ENCODE measurements around the gene RNASEH2A.
A peak's percentile ranks its signal among the peaks of the same experiment; 100 is the strongest.
"Not testable (repeated sequence)": the region's sequence is repeated elsewhere in the genome, so short reads cannot be mapped to it uniquely, and the experiment has no call there.

RNASEH2A gene

GRCh38 chr19:12792853-12793289, 13.5 kb upstream of the RNASEH2A start:
- peak in 6 of 58 donors; percentile 23 to 61 (median 46) for DNase-seq

- peak; percentile 39 to 96 (median 88) for DNase-seq
Observed at GRCh38 chr19:12793290-12794195, 12.8 kb upstream of the RNASEH2A start.

- no peak for DNase-seq
Observed at GRCh38 chr19:12794196-12794941, 12.0 kb upstream of the RNASEH2A start.

- no peak for DNase-seq
Observed at GRCh38 chr19:12794971-12795381, 11.4 kb upstream of the RNASEH2A start.

- DNase-seq, result peak in 55 of 58 donors; percentile 13 to 79 (median 56)
Observed at GRCh38 chr19:12796146-12797071, 10.0 kb upstream of the RNASEH2A start.

GRCh38 chr19:12797141-12797587, 9.2 kb upstream of the RNASEH2A start:
- no peak for DNase-seq

GRCh38 chr19:12797607-12798006, 8.8 kb upstream of the RNASEH2A start:
- not testable (repeated sequence) for DNase-seq

GRCh38 chr19:12799742-12800465, 6.5 kb upstream of the RNASEH2A start:
- DNase-seq, result no peak

GRCh38 chr19:12800466-12800770, 6.0 kb upstream of the RNASEH2A start:
- no peak for DNase-seq

- peak in 9 of 58 donors; percentile 17 to 50 (median 39) for DNase-seq
Observed at GRCh38 chr19:12800923-12801465, 5.4 kb upstream of the RNASEH2A start.

- DNase-seq, result peak in 57 of 58 donors; percentile 23 to 90 (median 71)
Observed at GRCh38 chr19:12801466-12802266, 4.7 kb upstream of the RNASEH2A start, which contains the start of the genes PRDX2 and THSD8. Gene PRDX2, minus strand, starts transcription at chr19:12801800. Its CDS starts 539 bp downstream, at chr19:12801261. Gene THSD8, plus strand, starts transcription at chr19:12802069. Its CDS starts 3 bp downstream, at chr19:12802072.

- DNase-seq, result peak in 8 of 58 donors; percentile 14 to 59 (median 50)
Observed at GRCh38 chr19:12802267-12803106, 3.9 kb upstream of the RNASEH2A start.

- no peak for DNase-seq
Observed at GRCh38 chr19:12804051-12804450, 2.3 kb upstream of the RNASEH2A start.

- DNase-seq, result no peak
Observed at GRCh38 chr19:12815088-12815487, 8.7 kb downstream of the RNASEH2A start.

- not testable (repeated sequence) for DNase-seq
Observed at GRCh38 chr19:12817188-12817587, 10.8 kb downstream of the RNASEH2A start.

GRCh38 chr19:12817810-12818209, 11.4 kb downstream of the RNASEH2A start:
- DNase-seq, result not testable (repeated sequence)

GRCh38 chr19:12821761-12822160, 15.4 kb downstream of the RNASEH2A start:
- DNase-seq, result no peak

All from anterior cingulate cortex (tissue), 58 donors.